A549 (cell line): ENCODE measurements around the gene CIB4.

Source experiments
- EP300 ChIP-seq, 2 experiments: fragments of >200 bp; sonication (Bioruptor Twin); formaldehyde crosslinking; IDR thresholded peaks; 2 replicates in 1 of 2; 3 replicates in 1 of 2; pipeline ENCODE4 v1.6.1; 2016 to 2017
- POLR2A ChIP-seq: IDR thresholded peaks from 2 replicates; pipeline ENCODE4 v1.6.1; 2012; ENCODE audit warnings: mild to moderate bottlenecking, low read length
- TF ChIP-seq, protein P1 (sequence below): fragments of >200 bp; sonication (Bioruptor Twin); formaldehyde crosslinking; IDR thresholded peaks from 3 replicates; pipeline ENCODE4 v1.5.1; 2016

DNA sequence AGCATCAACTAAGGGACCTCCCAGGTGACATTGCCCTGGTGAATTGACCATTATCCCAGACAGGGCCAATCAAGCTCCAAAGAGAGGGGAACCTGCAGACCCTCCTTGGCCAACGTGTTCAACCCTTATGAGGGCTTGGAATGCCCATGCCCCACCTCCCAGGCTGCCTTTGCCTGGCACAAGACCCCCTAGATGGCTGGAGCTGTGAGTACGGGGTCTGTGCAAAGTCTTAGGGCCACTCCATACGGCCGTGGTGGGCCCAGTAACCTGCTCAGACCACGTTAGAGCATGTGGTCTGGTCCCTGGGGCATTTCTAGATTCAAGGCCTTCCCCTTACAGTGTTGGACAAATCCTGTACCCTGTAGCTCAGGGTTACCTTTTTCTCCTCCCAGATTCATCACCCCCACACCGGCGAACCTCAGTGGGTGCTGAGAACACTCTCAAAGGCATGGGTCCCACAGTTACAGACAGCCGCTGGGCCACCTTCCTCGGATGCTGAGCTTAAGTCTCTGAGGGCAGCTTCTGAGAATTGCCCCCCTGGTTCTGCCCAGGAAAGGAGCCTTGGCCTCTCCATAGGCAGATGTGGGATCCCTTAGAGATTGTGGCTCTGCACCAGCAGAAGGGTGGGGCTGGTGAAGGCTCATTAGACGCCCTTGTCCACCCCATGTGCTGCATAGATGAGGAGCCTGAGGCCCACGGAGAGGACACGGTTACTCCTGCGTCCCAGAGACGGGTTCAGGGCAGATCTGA is 33.0 kb upstream of the CIB4 start:
- TF ChIP-seq, protein P1, sequence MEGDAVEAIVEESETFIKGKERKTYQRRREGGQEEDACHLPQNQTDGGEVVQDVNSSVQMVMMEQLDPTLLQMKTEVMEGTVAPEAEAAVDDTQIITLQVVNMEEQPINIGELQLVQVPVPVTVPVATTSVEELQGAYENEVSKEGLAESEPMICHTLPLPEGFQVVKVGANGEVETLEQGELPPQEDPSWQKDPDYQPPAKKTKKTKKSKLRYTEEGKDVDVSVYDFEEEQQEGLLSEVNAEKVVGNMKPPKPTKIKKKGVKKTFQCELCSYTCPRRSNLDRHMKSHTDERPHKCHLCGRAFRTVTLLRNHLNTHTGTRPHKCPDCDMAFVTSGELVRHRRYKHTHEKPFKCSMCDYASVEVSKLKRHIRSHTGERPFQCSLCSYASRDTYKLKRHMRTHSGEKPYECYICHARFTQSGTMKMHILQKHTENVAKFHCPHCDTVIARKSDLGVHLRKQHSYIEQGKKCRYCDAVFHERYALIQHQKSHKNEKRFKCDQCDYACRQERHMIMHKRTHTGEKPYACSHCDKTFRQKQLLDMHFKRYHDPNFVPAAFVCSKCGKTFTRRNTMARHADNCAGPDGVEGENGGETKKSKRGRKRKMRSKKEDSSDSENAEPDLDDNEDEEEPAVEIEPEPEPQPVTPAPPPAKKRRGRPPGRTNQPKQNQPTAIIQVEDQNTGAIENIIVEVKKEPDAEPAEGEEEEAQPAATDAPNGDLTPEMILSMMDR, result no peak
- TF ChIP-seq EP300 (IDR thresholded peaks at IDR 0.05), result no peak
- no peak for TF ChIP-seq POLR2A
